GM06990 (cell line): ENCODE measurements around the gene DAB2.

Experiments
- DNase-seq: peaks from one replicate; pipeline ENCODE4 v3.0.0-alpha.2; 2011; ENCODE audit not compliant: insufficient read length; ENCODE audit errors: extremely low read depth
- H3K27me3 ChIP-seq: replicated peaks from 2 replicates; pipeline ENCODE4 v1.6.0; 2011; ENCODE audit warnings: low read length; ENCODE audit not compliant: control insufficient read depth, insufficient read depth
- H3K36me3 ChIP-seq: 2 replicates; pipeline ENCODE4 v1.5.1; 2011; ENCODE audit warnings: low read length; ENCODE audit not compliant: control insufficient read depth, insufficient read depth
- H3K4me3 ChIP-seq: replicated peaks from 2 replicates; pipeline ENCODE4 v1.5.1; 2011; ENCODE audit warnings: low read depth, mild to moderate bottlenecking, control low read depth, low read length
- CTCF ChIP-seq: IDR thresholded peaks from 2 replicates; pipeline ENCODE4 v1.5.1; 2011; ENCODE audit warnings: low read length, control low read depth, mild to moderate bottlenecking, inconsistent platforms; ENCODE audit not compliant: insufficient read depth, poor library complexity, severe bottlenecking

The DAB2 gene

GRCh38 chr5:39451276-39451941, 26.6 kb upstream of the DAB2 start:
- no peak overlapping the region for H3K4me3 ChIP-seq
- no peaks in the 10 kb centered on the region for H3K36me3 ChIP-seq
- no peak for DNase-seq
- H3K27me3 ChIP-seq: no peaks in the 10 kb centered on the region
- TF ChIP-seq CTCF: no peak

GRCh38 chr5:39450487-39450886, 25.7 kb upstream of the DAB2 start:
- no peak for DNase-seq
- no peak for TF ChIP-seq CTCF
- Histone ChIP-seq H3K36me3 (no peaks in the 10 kb centered on the region), H3K4me3 (no peak overlapping the region), H3K27me3 (no peaks in the 10 kb centered on the region)

- DNase-seq: no peak
- H3K36me3 ChIP-seq: no peaks in the 10 kb centered on the region
- no peaks in the 10 kb centered on the region for H3K27me3 ChIP-seq
- TF ChIP-seq CTCF: no peak
- no peak overlapping the region for H3K4me3 ChIP-seq
Observed at GRCh38 chr5:39449591-39449990, 24.8 kb upstream of the DAB2 start.

GRCh38 chr5:39448506-39449128, 23.8 kb upstream of the DAB2 start:
- TF ChIP-seq CTCF: no peak
- H3K27me3 ChIP-seq: no peaks in the 10 kb centered on the region
- no peak for DNase-seq
- H3K36me3 ChIP-seq: no peaks in the 10 kb centered on the region
- no peak overlapping the region for H3K4me3 ChIP-seq

- H3K4me3 ChIP-seq: no peak overlapping the region
- TF ChIP-seq CTCF: no peak
- no peaks in the 10 kb centered on the region for H3K36me3 ChIP-seq
- no peaks in the 10 kb centered on the region for H3K27me3 ChIP-seq
- DNase-seq: no peak
Observed at GRCh38 chr5:39447968-39448367, 23.2 kb upstream of the DAB2 start.
